Measurements from ENCODE around the gene RPL13A. TPM values are rescaled to one million over a fixed set of nuclear protein-coding genes. Genes with fewer than 3 reads are reported as not detected.
"Not testable (repeated sequence)": the region's sequence is repeated elsewhere in the genome, so short reads cannot be mapped to it uniquely, and the experiment has no call there.

Gene RPL13A
- total RNA-seq, 1 donor from 2014 or later, result 2,665 TPM

- no peak overlapping the region for H3K27ac Mint-ChIP-seq
- no peaks in the 10 kb centered on the region for H3K4me1 Mint-ChIP-seq (ENCODE audit: low read depth)
- DNase-seq (ENCODE audit: low spot score, unreplicated experiment), result no peak
- H3K27me3 Mint-ChIP-seq, result no peaks in the 10 kb centered on the region
- H3K36me3 Mint-ChIP-seq (ENCODE audit: insufficient read depth), result peaks cover 4% of the 10 kb centered on the region
- H3K9me3 Mint-ChIP-seq (ENCODE audit: low read depth), result no peaks in the 10 kb centered on the region
- no peak for TF ChIP-seq CTCF (IDR thresholded peaks at IDR 0.05; ENCODE audit: unreplicated experiment)
- no peak overlapping the region for H3K4me3 Mint-ChIP-seq (ENCODE audit: low read depth)
Observed at GRCh38 chr19:49468199-49468598, 19.2 kb upstream of the RPL13A start.

DNA sequence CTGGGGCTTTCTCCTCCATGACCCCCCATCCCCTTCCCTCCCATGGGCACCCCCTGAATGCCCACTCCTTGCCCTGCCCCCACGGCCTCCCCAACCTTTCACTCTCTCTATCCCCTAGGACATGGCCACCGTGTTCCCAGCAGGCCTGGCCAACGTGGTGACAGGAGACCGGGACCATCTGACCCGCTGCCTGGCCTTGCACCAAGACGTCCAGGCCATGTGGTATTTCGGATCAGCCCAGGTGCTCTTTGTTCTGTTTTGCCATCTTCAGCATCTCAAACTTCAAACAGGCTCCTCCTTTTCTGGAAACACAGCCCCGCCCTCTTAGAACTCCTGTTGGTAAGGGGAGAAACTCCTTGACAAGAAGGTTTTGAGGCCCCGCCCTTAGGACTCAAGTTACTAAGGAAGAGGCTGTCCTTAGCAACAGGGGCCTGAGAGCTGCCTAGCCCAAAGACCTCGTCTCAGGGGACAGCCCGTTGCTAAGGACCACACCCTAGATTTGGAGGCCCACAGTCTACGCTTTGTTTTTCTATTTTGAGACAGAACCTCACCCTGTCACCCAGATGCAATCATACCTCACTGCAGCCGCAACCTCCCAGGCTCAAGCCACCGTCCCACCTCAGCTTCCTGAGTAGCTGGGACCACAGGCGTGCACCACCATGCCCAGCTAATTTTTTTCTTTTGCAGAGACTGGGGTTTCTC is 18.5 kb upstream of the RPL13A start:
- Mint-ChIP-seq H3K36me3 (ENCODE audit: insufficient read depth) (peaks cover 4% of the 10 kb centered on the region), H3K4me1 (ENCODE audit: low read depth) (no peaks in the 10 kb centered on the region), H3K9me3 (ENCODE audit: low read depth) (no peaks in the 10 kb centered on the region), H3K27me3 (no peaks in the 10 kb centered on the region), H3K27ac (peak overlapping the region; percentile 33), H3K4me3 (ENCODE audit: low read depth) (no peak overlapping the region)
- no peak for DNase-seq (ENCODE audit: low spot score, unreplicated experiment)
- no peak for TF ChIP-seq CTCF (IDR thresholded peaks at IDR 0.05; ENCODE audit: unreplicated experiment)

GRCh38 chr19:49469828-49470614 is 17.4 kb upstream of the RPL13A start:
- Mint-ChIP-seq H3K4me3 (ENCODE audit: low read depth) (no peak overlapping the region), H3K27ac (no peak overlapping the region), H3K36me3 (ENCODE audit: insufficient read depth) (peaks cover 4% of the 10 kb centered on the region), H3K9me3 (ENCODE audit: low read depth) (no peaks in the 10 kb centered on the region), H3K4me1 (ENCODE audit: low read depth) (no peaks in the 10 kb centered on the region), H3K27me3 (peaks cover 5% of the 10 kb centered on the region)
- no peak for DNase-seq (ENCODE audit: low spot score, unreplicated experiment)
- TF ChIP-seq CTCF (IDR thresholded peaks at IDR 0.05; ENCODE audit: unreplicated experiment), result no peak

GRCh38 chr19:49470615-49470978 is 16.8 kb upstream of the RPL13A start:
- H3K4me1 Mint-ChIP-seq (ENCODE audit: low read depth), result no peaks in the 10 kb centered on the region
- peaks cover 4% of the 10 kb centered on the region for H3K36me3 Mint-ChIP-seq (ENCODE audit: insufficient read depth)
- no peak overlapping the region for H3K27ac Mint-ChIP-seq
- TF ChIP-seq CTCF (IDR thresholded peaks at IDR 0.05; ENCODE audit: unreplicated experiment), result no peak
- DNase-seq (ENCODE audit: low spot score, unreplicated experiment), result no peak
- no peaks in the 10 kb centered on the region for H3K9me3 Mint-ChIP-seq (ENCODE audit: low read depth)
- no peak overlapping the region for H3K4me3 Mint-ChIP-seq (ENCODE audit: low read depth)
- peaks cover 10% of the 10 kb centered on the region for H3K27me3 Mint-ChIP-seq

- Mint-ChIP-seq H3K4me3 (ENCODE audit: low read depth) (no peak overlapping the region), H3K36me3 (ENCODE audit: insufficient read depth) (peaks cover 4% of the 10 kb centered on the region), H3K27me3 (peaks cover 18% of the 10 kb centered on the region), H3K27ac (no peak overlapping the region), H3K4me1 (ENCODE audit: low read depth) (peaks cover 2% of the 10 kb centered on the region), H3K9me3 (ENCODE audit: low read depth) (no peaks in the 10 kb centered on the region)
- TF ChIP-seq CTCF (IDR thresholded peaks at IDR 0.05; ENCODE audit: unreplicated experiment), result no peak
- no peak for DNase-seq (ENCODE audit: low spot score, unreplicated experiment)
Observed at GRCh38 chr19:49472936-49473335, 14.5 kb upstream of the RPL13A start.

DNA sequence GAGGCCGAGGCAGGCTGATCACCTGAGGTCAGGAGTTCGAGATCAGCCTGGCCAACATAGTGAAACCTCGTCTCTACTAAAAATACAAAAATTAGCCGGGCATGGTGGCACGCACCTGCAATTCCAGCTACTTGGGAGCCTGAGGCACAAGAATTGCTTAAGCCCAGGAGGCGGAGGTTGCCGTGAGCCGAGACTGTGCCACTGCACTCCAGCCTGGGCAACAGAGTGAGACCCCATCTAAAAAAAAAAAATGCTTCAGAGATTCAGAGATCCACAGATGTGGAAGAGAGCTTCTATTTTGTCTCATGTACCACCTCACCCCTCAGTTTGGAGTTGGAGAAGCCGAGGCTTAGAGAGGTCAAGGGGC is 13.9 kb upstream of the RPL13A start:
- DNase-seq (ENCODE audit: low spot score, unreplicated experiment); H3K4me3 Mint-ChIP-seq (ENCODE audit: low read depth); H3K9me3 Mint-ChIP-seq (ENCODE audit: low read depth); H3K36me3 Mint-ChIP-seq (ENCODE audit: insufficient read depth); H3K4me1 Mint-ChIP-seq (ENCODE audit: low read depth); H3K27ac Mint-ChIP-seq: not testable (repeated sequence)
- peaks cover 18% of the 10 kb centered on the region for H3K27me3 Mint-ChIP-seq
